SK-N-SH (cell line): ENCODE results near the gene KBTBD4. TPM values are rescaled to one million over a fixed set of nuclear protein-coding genes. Genes with fewer than 3 reads are reported as not detected.

Experiments
- CTCF ChIA-PET: fragments of 300-600, 350-600 bp; formaldehyde crosslinking; extraction: SDS; loops from one replicate; lab custom pipeline; 2021; lab: Yijun Ruan, JAX
- POLR2A ChIA-PET: fragments of 350-600 bp; sonication (Branson Sonifier 250); formaldehyde crosslinking; extraction: SDS; loops from one replicate; lab custom pipeline; 2020; ENCODE audit warnings: antibody characterized with exemption, inconsistent platforms; lab: Yijun Ruan, JAX
- DNase-seq: peaks from one replicate; pipeline ENCODE4 v3.0.0; 2012
- H2AFZ ChIP-seq: fragments of 200-600 bp; sonication (generic); 2 replicates; pipeline ENCODE4 v1.8.1; 2016; ENCODE audit warnings: antibody characterized with exemption, mild to moderate bottlenecking, low read depth
- H3F3A ChIP-seq: fragments of 200-600 bp; sonication (generic); replicated peaks from 2 replicates; pipeline ENCODE3; 2016; ENCODE audit warnings: antibody characterized with exemption, mild to moderate bottlenecking; ENCODE audit not compliant: insufficient read depth
- H3K27ac ChIP-seq, 2 experiments: fragments of 200-500 bp in 1 of 2; fragments of 200-600 bp in 1 of 2; sonication (Bioruptor generic) in 1 of 2; sonication (generic), shearing (Covaris generic) in 1 of 2; 2 replicates each; pipeline versions ENCODE4 v1.5.1 to v1.6.1; 2014 to 2016; ENCODE audit warnings: low read depth in 2 of 2, inconsistent platforms in 1 of 2, low read length in 1 of 2, mild to moderate bottlenecking in 1 of 2, mixed read lengths in 1 of 2
- H3K27me3 ChIP-seq: fragments of 200-600 bp; sonication (generic), shearing (Covaris generic); 2 replicates; pipeline ENCODE4 v1.6.1; 2016; ENCODE audit warnings: mixed run types; ENCODE audit not compliant: insufficient read depth
- H3K36me3 ChIP-seq, 2 experiments: fragments of 200-500 bp in 1 of 2; fragments of 200-600 bp in 1 of 2; sonication (Bioruptor generic) in 1 of 2; sonication (generic) in 1 of 2; replicated peaks in 1 of 2; 2 replicates each; pipeline versions ENCODE3 to v1.5.1; 2014 to 2016; ENCODE audit warnings: low read length in 1 of 2, mild to moderate bottlenecking in 1 of 2; ENCODE audit not compliant: insufficient read depth in 2 of 2, control insufficient read depth in 1 of 2
- H3K4me1 ChIP-seq, 2 experiments: fragments of 200-500 bp in 1 of 2; fragments of 200-600 bp in 1 of 2; sonication (Bioruptor generic) in 1 of 2; sonication (generic), shearing (Covaris generic) in 1 of 2; 2 replicates each; pipeline versions ENCODE4 v1.5.1 to v1.6.1; 2014 to 2016; ENCODE audit warnings: low read depth in 1 of 2, low read length in 1 of 2, mixed run types in 1 of 2; ENCODE audit not compliant: insufficient read depth in 2 of 2, control insufficient read depth in 1 of 2
- H3K4me2 ChIP-seq: fragments of 200-600 bp; sonication (generic), shearing (Covaris generic); 2 replicates; pipeline ENCODE4 v1.6.1; 2017; ENCODE audit warnings: mixed run types
- H3K4me3 ChIP-seq, 2 experiments: fragments of 200-500 bp in 1 of 2; fragments of 200-600 bp in 1 of 2; sonication (Bioruptor generic) in 1 of 2; sonication (generic), shearing (Covaris generic) in 1 of 2; 2 replicates each; pipeline versions ENCODE4 v1.5.1 to v1.8.1; 2014 to 2016; ENCODE audit warnings: low read depth in 2 of 2, inconsistent platforms in 1 of 2, low read length in 1 of 2, mild to moderate bottlenecking in 1 of 2, mixed read lengths in 1 of 2, moderate library complexity in 1 of 2
- H3K79me2 ChIP-seq: fragments of 200-600 bp; sonication (generic); 2 replicates; pipeline ENCODE4 v1.8.1; 2017; ENCODE audit warnings: mild to moderate bottlenecking; ENCODE audit not compliant: insufficient read depth
- H3K9ac ChIP-seq: fragments of 200-600 bp; sonication (generic); 2 replicates; pipeline ENCODE4 v1.6.1; 2017; ENCODE audit warnings: mixed run types
- H3K9me2 ChIP-seq: fragments of 200-600 bp; sonication (generic); 2 replicates; pipeline ENCODE4 v1.6.1; 2017; ENCODE audit warnings: mixed run types
- H3K9me3 ChIP-seq: fragments of 200-600 bp; sonication (generic); 2 replicates; pipeline ENCODE4 v1.6.1; 2017; ENCODE audit warnings: mixed run types, mild to moderate bottlenecking, moderate library complexity
- H4K20me1 ChIP-seq: fragments of 200-600 bp; sonication (generic); 2 replicates; pipeline ENCODE4 v1.6.1; 2017; ENCODE audit warnings: mild to moderate bottlenecking, mixed run types; ENCODE audit not compliant: insufficient read depth
- EP300 ChIP-seq, 2 experiments: IDR thresholded peaks; 2 replicates each; pipeline versions ENCODE4 v1.4.0 to v1.6.1; 2012; ENCODE audit warnings: borderline replicate concordance in 1 of 2, low read depth in 1 of 2, low read length in 1 of 2
- EZH2phosphoT487 ChIP-seq: fragments of 200-600 bp; sonication (generic); IDR thresholded peaks from 2 replicates; pipeline ENCODE4 v1.6.1; 2017; ENCODE audit warnings: low read depth, mixed run types, mild to moderate bottlenecking, antibody characterized with exemption, moderate library complexity, borderline replicate concordance
- FOXM1 ChIP-seq: IDR thresholded peaks from 2 replicates; pipeline ENCODE4 v1.4.0; 2012; ENCODE audit warnings: low read depth, mild to moderate bottlenecking
- IRF3 ChIP-seq: fragments of 150-350 bp; IDR thresholded peaks from 2 replicates; pipeline ENCODE4 v1.6.1; 2016; ENCODE audit warnings: mild to moderate bottlenecking, low read depth, low read length
- NRF1 ChIP-seq: IDR thresholded peaks from 2 replicates; pipeline ENCODE4 v1.6.1; 2012; ENCODE audit warnings: low read depth, mild to moderate bottlenecking, low read length
- RAD21 ChIP-seq: IDR thresholded peaks from 2 replicates; pipeline ENCODE4 v1.6.1; 2012; ENCODE audit warnings: mild to moderate bottlenecking, low read length
- SIN3A ChIP-seq: IDR thresholded peaks from 2 replicates; pipeline ENCODE4 v1.6.1; 2012; ENCODE audit warnings: low read depth, mild to moderate bottlenecking, low read length, moderate library complexity, borderline replicate concordance
- TEAD4 ChIP-seq: IDR thresholded peaks from 2 replicates; pipeline ENCODE4 v1.4.0; 2012; ENCODE audit warnings: mild to moderate bottlenecking, borderline replicate concordance; ENCODE audit not compliant: insufficient read depth
- USF2 ChIP-seq: fragments of 150-350 bp; IDR thresholded peaks from 2 replicates; pipeline ENCODE4 v1.6.1; 2017; ENCODE audit warnings: antibody characterized with exemption, low read length, low read depth, borderline replicate concordance
- ZBTB33 ChIP-seq: IDR thresholded peaks from 2 replicates; pipeline ENCODE4 v1.4.0; 2012; ENCODE audit warnings: low read depth, borderline replicate concordance
- WGBS: methylation state at CpG from one replicate; pipeline ENCODE4 v1.1.6; 2017; ENCODE audit warnings: low lambda C conversion rate; 5-methylcytosine and 5-hydroxymethylcytosine counted together
- polyA plus RNA-seq, 3 experiments: library from polyadenylated mRNA; depleted of rRNA; stranded (reverse); fragments of >200 nt; gene quantifications; 2 replicates each; pipeline ENCODE4 v1.2.3, GENCODE V29; 2012

KBTBD4 gene
- polyA plus RNA-seq, 1 of the 3 experiments (the other 2 are of a cell fraction): 16.8 TPM

GRCh38 chr11:47611348-47611794 lies 32.6 kb upstream of the KBTBD4 start:
- no peak overlapping the region for H3K4me2 ChIP-seq
- peaks cover 0 to under 1% of the 10 kb centered on the region in 2 experiments for H3K36me3 ChIP-seq
- H3K27ac ChIP-seq: no peak overlapping the region
- no peaks in the 10 kb centered on the region for H3K9me3 ChIP-seq
- H3K9me2 ChIP-seq: no peaks in the 10 kb centered on the region
- H3K9ac ChIP-seq: no peak overlapping the region
- H3K79me2 ChIP-seq: no peaks in the 10 kb centered on the region
- H2AFZ ChIP-seq: no peak overlapping the region
- H3F3A ChIP-seq: peaks cover 5% of the 10 kb centered on the region
- ChIA-PET CTCF (no interaction called here), POLR2A (no interaction called here)
- peaks cover 10 to 18% of the 10 kb centered on the region in 2 experiments; a peak in 1 of 4 replicates for H3K4me1 ChIP-seq
- no peak for DNase-seq
- no peaks in the 10 kb centered on the region for H3K27me3 ChIP-seq
- TF ChIP-seq SIN3A: no peak
- no peak for TF ChIP-seq TEAD4
- TF ChIP-seq EP300 (IDR thresholded peaks at IDR 0.05; ENCODE audit: borderline replicate concordance in 1 of 2, low read depth in 1 of 2, low read length in 1 of 2): no peak
- no peak for TF ChIP-seq NRF1
- WGBS: 98% methylated on average over 6 of the region's 6 CpGs
- H4K20me1 ChIP-seq: no peaks in the 10 kb centered on the region
- no peak overlapping the region for H3K4me3 ChIP-seq

GRCh38 chr11:47609675-47610074 lies 30.9 kb upstream of the KBTBD4 start:
- Histone ChIP-seq H3K27me3 (no peaks in the 10 kb centered on the region), H3K79me2 (no peaks in the 10 kb centered on the region), H3K4me3 (no peak overlapping the region), H3F3A (peaks cover 5% of the 10 kb centered on the region), H3K27ac (no peak overlapping the region), H3K9me3 (no peaks in the 10 kb centered on the region), H2AFZ (no peak overlapping the region), H3K4me2 (no peak overlapping the region), H3K4me1 (peaks cover 10 to 20% of the 10 kb centered on the region in 2 experiments; a peak in 1 of 4 replicates), H3K9ac (no peak overlapping the region), H4K20me1 (no peaks in the 10 kb centered on the region), H3K9me2 (no peaks in the 10 kb centered on the region), H3K36me3 (no peaks in the 10 kb centered on the region)
- no peak for DNase-seq
- TF ChIP-seq FOXM1 (no peak), ZBTB33 (no peak), EP300 (IDR thresholded peaks at IDR 0.05; ENCODE audit: borderline replicate concordance in 1 of 2, low read depth in 1 of 2, low read length in 1 of 2) (no peak), EZH2phosphoT487 (no peak), NRF1 (no peak), RAD21 (no peak), SIN3A (no peak), TEAD4 (no peak), USF2 (no peak), IRF3 (no peak)
- ChIA-PET CTCF (no interaction called here), POLR2A (interaction anchor here (1.1 kb wide), 1 partner anchor 31 kb away, joined by 3 read pairs; the partner anchor contains the start of genes KBTBD4 and NDUFS3)
- WGBS: 68% methylated on average over 3 of the region's 3 CpGs
